ENCODE data around the gene LRRFIP2. TPM values are rescaled to one million over a fixed set of nuclear protein-coding genes. Genes with fewer than 3 reads are reported as not detected.
"Not testable (repeated sequence)": the region's sequence is repeated elsewhere in the genome, so short reads cannot be mapped to it uniquely, and the experiment has no call there.

The LRRFIP2 gene
- total and polyA plus RNA-seq, 8 donors = 25.9 to 131 (median 39.0) TPM

- Histone ChIP-seq H3K27ac (no peak overlapping the region), H3K4me1 (peaks cover 0 to 42% (median 17%) of the 10 kb centered on the region in 4 donors), H3K27me3 (no peaks in the 10 kb centered on the region), H3K36me3 (peaks cover 0 to 6% (median 0%) of the 10 kb centered on the region in 4 donors), H3K9me3 (no peaks in the 10 kb centered on the region), H3K4me3 (no peak overlapping the region)
- no peak for DNase-seq
- TF ChIP-seq POLR2AphosphoS5 (IDR thresholded peaks at IDR 0.05) = no peak
- TF ChIP-seq EP300 (IDR thresholded peaks at IDR 0.05) = no peak
- no peak for TF ChIP-seq POLR2A (IDR thresholded peaks at IDR 0.05)
- no peak for TF ChIP-seq CTCF (IDR thresholded peaks at IDR 0.05)
- intact Hi-C loops (cut with DNase I; ENCODE audit: low total_unique reads) = no loop called here
- WGBS, 5 donors = 87 to 100% (median 95%) methylated on average over 7 of the region's 7 CpGs
Measured at GRCh38 chr3:37123292-37123691, 51.1 kb downstream of the LRRFIP2 start.

DNA sequence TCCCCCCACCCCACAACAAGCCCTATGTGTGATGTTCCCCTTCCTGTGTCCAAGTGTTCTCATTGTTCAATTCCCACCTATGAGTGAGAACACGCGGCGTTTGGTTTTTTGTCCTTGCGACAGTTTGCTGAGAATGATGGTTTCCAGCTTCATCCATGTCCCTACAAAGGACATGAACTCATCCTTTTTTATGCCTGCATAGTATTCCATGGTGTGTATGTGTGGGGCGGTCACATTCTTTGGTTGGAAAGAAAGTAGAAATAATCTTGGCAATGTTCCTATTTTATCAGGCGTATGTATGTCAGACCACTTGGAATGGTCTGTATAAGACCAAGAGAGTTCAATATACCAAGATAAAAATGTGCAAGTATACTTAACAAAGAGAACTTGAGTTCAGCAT lies 52.3 kb downstream of the LRRFIP2 start:
- H3K9me3 ChIP-seq; H3K4me3 ChIP-seq; DNase-seq; intact Hi-C loops (cut with DNase I; ENCODE audit: low total_unique reads); H3K36me3 ChIP-seq; H3K27ac ChIP-seq; H3K27me3 ChIP-seq: not testable (repeated sequence)
- H3K4me1 ChIP-seq = peaks cover 0 to 29% (median 13%) of the 10 kb centered on the region in 4 donors
- WGBS, 5 donors = 98 to 99% (median 99%) methylated on average over 4 to 6 of the region's 6 CpGs

GRCh38 chr3:37118163-37118562 lies 56.2 kb downstream of the LRRFIP2 start:
- Histone ChIP-seq H3K27ac (no peak overlapping the region), H3K4me1 (peaks cover 0 to 7% (median 0%) of the 10 kb centered on the region in 4 donors), H3K36me3 (no peaks in the 10 kb centered on the region), H3K27me3 (no peaks in the 10 kb centered on the region), H3K9me3 (no peaks in the 10 kb centered on the region), H3K4me3 (no peak overlapping the region)
- DNase-seq = no peak
- intact Hi-C loops (cut with DNase I; ENCODE audit: low total_unique reads) = no loop called here
- TF ChIP-seq POLR2AphosphoS5 (IDR thresholded peaks at IDR 0.05) (no peak), EP300 (IDR thresholded peaks at IDR 0.05) (no peak), CTCF (IDR thresholded peaks at IDR 0.05) (no peak), POLR2A (IDR thresholded peaks at IDR 0.05) (no peak)
- 94 to 98% (median 96%) methylated on average over 2 of the region's 2 CpGs for WGBS, 5 donors

DNA sequence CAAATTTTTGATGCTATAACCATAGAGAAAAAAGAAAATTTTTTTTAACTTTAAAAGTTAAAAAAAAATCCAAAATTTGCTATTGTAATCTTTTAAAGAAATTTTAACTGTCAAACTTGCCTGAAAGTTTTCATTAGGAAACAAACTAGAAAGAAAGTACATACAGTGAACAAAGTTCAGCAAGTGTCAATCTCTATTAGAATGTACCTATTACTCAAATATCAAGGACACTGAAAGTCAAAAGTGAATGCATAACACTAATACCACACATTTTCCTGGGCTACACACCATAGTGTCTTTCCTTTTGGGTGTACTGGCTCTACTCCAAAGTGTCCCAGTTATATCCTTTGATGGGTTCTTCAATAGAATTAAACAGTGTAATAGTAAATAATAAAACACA lies 56.8 kb downstream of the LRRFIP2 start:
- Histone ChIP-seq H3K27ac (no peak overlapping the region), H3K36me3 (no peaks in the 10 kb centered on the region), H3K4me1 (peaks cover 0 to 7% (median 0%) of the 10 kb centered on the region in 4 donors), H3K27me3 (no peaks in the 10 kb centered on the region), H3K4me3 (no peak overlapping the region), H3K9me3 (no peaks in the 10 kb centered on the region)
- DNase-seq = no peak
- TF ChIP-seq POLR2A (IDR thresholded peaks at IDR 0.05) (no peak), EP300 (IDR thresholded peaks at IDR 0.05) (no peak), POLR2AphosphoS5 (IDR thresholded peaks at IDR 0.05) (no peak), CTCF (IDR thresholded peaks at IDR 0.05) (no peak)
- intact Hi-C loops (cut with DNase I; ENCODE audit: low total_unique reads) = no loop called here

DNA sequence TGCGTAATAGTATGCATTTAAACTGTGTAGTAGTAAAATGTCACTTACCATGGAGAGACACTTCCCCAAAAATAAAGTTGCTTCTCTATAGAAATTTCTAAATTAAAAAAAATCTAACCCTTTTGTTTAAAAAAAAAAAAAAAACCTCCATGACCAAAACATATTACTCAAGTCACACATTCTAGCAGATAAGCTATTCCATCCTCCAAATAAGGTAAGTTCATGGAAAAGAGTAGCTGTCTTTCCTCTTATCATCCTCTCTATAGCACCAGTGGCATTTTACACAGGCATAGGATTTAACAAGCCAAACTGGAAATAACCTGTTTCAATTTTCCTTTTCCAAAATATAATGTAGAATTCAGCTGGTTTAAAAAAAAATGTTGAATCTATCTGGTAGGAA lies 57.4 kb downstream of the LRRFIP2 start:
- H3K9me3 ChIP-seq = no peaks in the 10 kb centered on the region
- H3K4me1 ChIP-seq = peaks cover 0 to 7% (median under 1%) of the 10 kb centered on the region in 4 donors
- intact Hi-C loops (cut with DNase I; ENCODE audit: low total_unique reads) = no loop called here
- H3K4me3 ChIP-seq = no peak overlapping the region
- no peak for TF ChIP-seq CTCF (IDR thresholded peaks at IDR 0.05)
- no peak for TF ChIP-seq EP300 (IDR thresholded peaks at IDR 0.05)
- TF ChIP-seq POLR2A (IDR thresholded peaks at IDR 0.05) = no peak
- TF ChIP-seq POLR2AphosphoS5 (IDR thresholded peaks at IDR 0.05) = no peak
- no peak for DNase-seq
- H3K27ac ChIP-seq = no peak overlapping the region
- WGBS, 5 donors = 96 to 100% (median 100%) methylated on average over 1 of the region's 1 CpG
- no peaks in the 10 kb centered on the region for H3K36me3 ChIP-seq
- H3K27me3 ChIP-seq = no peaks in the 10 kb centered on the region
